ENCODE data around the gene DOCK10. TPM values are rescaled to one million over a fixed set of nuclear protein-coding genes. Genes with fewer than 3 reads are reported as not detected.

DOCK10 gene
- total RNA-seq, 1 experiment from 2014 or later = 28.9 TPM

- Histone ChIP-seq H2AFZ (no peak overlapping the region), H4K20me1 (ENCODE audit: insufficient read depth) (no peaks in the 10 kb centered on the region), H3F3A (ENCODE audit: insufficient read depth, low read depth) (no peaks in the 10 kb centered on the region), H3K9me2 (ENCODE audit: insufficient read depth) (no peaks in the 10 kb centered on the region), H3K79me2 (ENCODE audit: low read depth) (no peaks in the 10 kb centered on the region), H3K27ac (no peak overlapping the region), H3K27me3 (ENCODE audit: insufficient read depth, low read depth) (no peaks in the 10 kb centered on the region), H3K4me2 (no peak overlapping the region), H3K36me3 (ENCODE audit: low read depth) (no peaks in the 10 kb centered on the region), H3K9me3 (ENCODE audit: insufficient read depth, low read depth) (no peaks in the 10 kb centered on the region), H3K4me1 (replicated peaks; ENCODE audit: insufficient read depth) (no peaks in the 10 kb centered on the region), H3K4me3 (no peak overlapping the region)
- intact Hi-C loops (cut with micrococcal nuclease; ENCODE audit: unreplicated experiment) = no loop called here
- no TSS peak for BruUV-seq (replicated peaks)
- no peak for DNase-seq
- ChIA-PET CTCF (interaction anchor here (0.6 kb wide), 1 partner anchor 350 kb away, joined by 3 read pairs; no protein-coding TSS in a partner anchor), POLR2A (ENCODE audit: unreplicated experiment) (no interaction called here)
- no peak for TF ChIP-seq CTCF (conservative IDR thresholded peaks at IDR 0.05)
- TF ChIP-seq EZH2 (IDR thresholded peaks at IDR 0.05; ENCODE audit: low read depth) = no peak
These were observed 204.7 kb downstream of the DOCK10 start for GRCh38 chr2:224837558-224837957.

GRCh38 chr2:224837066-224837465 is 205.2 kb downstream of the DOCK10 start:
- H4K20me1 ChIP-seq (ENCODE audit: insufficient read depth) = no peaks in the 10 kb centered on the region
- intact Hi-C loops (cut with micrococcal nuclease; ENCODE audit: unreplicated experiment) = no loop called here
- CTCF ChIA-PET = no interaction called here
- H3K4me2 ChIP-seq = no peak overlapping the region
- no peak for DNase-seq
- no peaks in the 10 kb centered on the region for H3K9me2 ChIP-seq (ENCODE audit: insufficient read depth)
- H3F3A ChIP-seq (ENCODE audit: insufficient read depth, low read depth) = no peaks in the 10 kb centered on the region
- no peak for TF ChIP-seq CTCF (conservative IDR thresholded peaks at IDR 0.05)
- TF ChIP-seq EZH2 (IDR thresholded peaks at IDR 0.05; ENCODE audit: low read depth) = no peak
- H3K27me3 ChIP-seq (ENCODE audit: insufficient read depth, low read depth) = no peaks in the 10 kb centered on the region
- H3K36me3 ChIP-seq (ENCODE audit: low read depth) = no peaks in the 10 kb centered on the region
- H2AFZ ChIP-seq = no peak overlapping the region
- no TSS peak for BruUV-seq (replicated peaks)
- H3K9me3 ChIP-seq (ENCODE audit: insufficient read depth, low read depth) = no peaks in the 10 kb centered on the region
- H3K4me1 ChIP-seq (replicated peaks; ENCODE audit: insufficient read depth) = no peaks in the 10 kb centered on the region
- no peak overlapping the region for H3K27ac ChIP-seq
- no peaks in the 10 kb centered on the region for H3K79me2 ChIP-seq (ENCODE audit: low read depth)
- no peak overlapping the region for H3K4me3 ChIP-seq
- POLR2A ChIA-PET (ENCODE audit: unreplicated experiment) = no interaction called here

DNA sequence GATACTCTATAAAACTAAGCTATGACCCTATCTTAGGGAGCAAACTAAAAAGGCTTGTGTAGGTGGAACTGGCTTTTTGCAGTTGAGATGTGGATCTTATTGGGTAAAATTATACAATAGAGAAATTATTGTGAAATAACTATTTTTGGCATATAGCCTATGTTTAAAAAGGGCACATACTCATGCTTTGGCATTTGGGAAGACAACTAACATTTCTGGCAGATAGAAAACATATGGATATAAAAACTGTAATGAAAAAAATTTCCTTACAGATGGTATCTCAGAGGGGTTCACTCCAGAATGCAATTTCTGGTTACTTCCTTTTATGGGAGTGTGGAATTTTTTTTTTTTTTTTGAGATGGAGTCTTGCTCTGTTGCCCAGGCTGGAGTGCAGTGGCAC is 206.0 kb downstream of the DOCK10 start:
- Histone ChIP-seq H3K36me3 (ENCODE audit: low read depth) (no peaks in the 10 kb centered on the region), H2AFZ (no peak overlapping the region), H3K79me2 (ENCODE audit: low read depth) (no peaks in the 10 kb centered on the region), H3K4me3 (no peak overlapping the region), H3K27ac (no peak overlapping the region), H3K9me2 (ENCODE audit: insufficient read depth) (no peaks in the 10 kb centered on the region), H3K4me1 (replicated peaks; ENCODE audit: insufficient read depth) (no peaks in the 10 kb centered on the region), H4K20me1 (ENCODE audit: insufficient read depth) (no peaks in the 10 kb centered on the region), H3K9me3 (ENCODE audit: insufficient read depth, low read depth) (no peaks in the 10 kb centered on the region), H3F3A (ENCODE audit: insufficient read depth, low read depth) (no peaks in the 10 kb centered on the region), H3K4me2 (no peak overlapping the region), H3K27me3 (ENCODE audit: insufficient read depth, low read depth) (no peaks in the 10 kb centered on the region)
- intact Hi-C loops (cut with micrococcal nuclease; ENCODE audit: unreplicated experiment) = no loop called here
- ChIA-PET CTCF (no interaction called here), POLR2A (ENCODE audit: unreplicated experiment) (no interaction called here)
- DNase-seq = no peak
- no TSS peak for BruUV-seq (replicated peaks)
- TF ChIP-seq CTCF (conservative IDR thresholded peaks at IDR 0.05) (no peak), EZH2 (IDR thresholded peaks at IDR 0.05; ENCODE audit: low read depth) (no peak)

Measured in PC-9 (cell line).